ENCODE measurements around the gene SIRPA.

Gene SIRPA

GRCh38 chr20:1942486-1943274 is 47.5 kb downstream of the SIRPA start:
- no peak overlapping the region for H3K27ac ChIP-seq

GRCh38 chr20:1943275-1944002 is 48.2 kb downstream of the SIRPA start:
- Histone ChIP-seq H3K4me1 (peaks cover 12% of the 10 kb centered on the region), H3K27ac (no peak overlapping the region), H3K36me3 (no peaks in the 10 kb centered on the region), H4K20me1 (no peaks in the 10 kb centered on the region), H3K9ac (no peak overlapping the region), H3K9me3 (no peaks in the 10 kb centered on the region), H3K4me2 (no peak overlapping the region), H3K4me3 (no peak overlapping the region), H3K27me3 (no peaks in the 10 kb centered on the region)
- no peak for TF ChIP-seq Cebpa-rat (IDR thresholded peaks at IDR 0.05)

More at GRCh38 chr20:1942486-1943274, 47.5 kb downstream of the SIRPA start:
- no peaks in the 10 kb centered on the region for H3K9me3 ChIP-seq
- H3K4me1 ChIP-seq: peaks cover 8% of the 10 kb centered on the region; the same call in 1 of the 2 replicates
- no peak overlapping the region for H3K9ac ChIP-seq
- H3K4me2 ChIP-seq: no peak overlapping the region
- TF ChIP-seq Cebpa-rat (IDR thresholded peaks at IDR 0.05): no peak
- H3K4me3 ChIP-seq: no peak overlapping the region
- no peaks in the 10 kb centered on the region for H4K20me1 ChIP-seq
- no peaks in the 10 kb centered on the region for H3K27me3 ChIP-seq
- H3K36me3 ChIP-seq: no peaks in the 10 kb centered on the region

DNA sequence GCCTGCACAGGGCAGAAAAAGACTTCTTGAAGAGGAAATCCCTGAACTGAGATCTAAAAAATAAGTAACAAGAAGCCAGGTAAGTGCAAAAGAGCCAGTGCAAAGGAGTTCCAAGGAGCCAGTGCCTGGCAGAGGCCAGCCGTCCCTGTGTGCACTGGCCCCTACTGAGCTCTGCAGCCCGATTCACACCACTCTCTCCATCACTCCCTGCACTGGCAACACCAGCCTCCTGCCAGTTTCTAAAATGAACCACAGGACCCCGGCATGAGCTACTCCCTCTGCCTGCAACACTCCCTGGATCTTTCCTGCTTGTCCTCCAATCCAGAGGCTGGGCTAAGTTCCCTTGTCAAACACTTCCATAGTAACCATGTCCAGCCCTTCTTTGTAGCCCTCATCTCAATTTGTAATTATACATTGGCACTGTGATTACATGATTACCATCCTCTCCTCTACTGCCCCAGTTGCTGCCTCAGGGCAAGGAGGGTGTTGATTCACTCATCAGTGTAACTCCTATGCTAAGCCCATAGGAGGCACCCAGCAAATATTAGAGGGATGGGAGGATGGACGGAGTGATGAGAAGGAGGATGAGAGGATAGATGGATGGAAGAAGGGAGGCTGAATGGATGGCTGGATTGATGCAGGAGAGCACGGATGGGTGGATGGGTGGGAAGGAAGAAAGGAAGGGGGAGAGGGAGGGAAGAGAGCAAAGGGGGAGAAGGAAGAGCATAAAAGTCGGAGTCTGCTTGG is 49.3 kb downstream of the SIRPA start:
- H3K27ac ChIP-seq: no peak overlapping the region
- no peak overlapping the region for H3K4me2 ChIP-seq
- no peak overlapping the region for H3K9ac ChIP-seq
- TF ChIP-seq Cebpa-rat (IDR thresholded peaks at IDR 0.05): no peak
- H3K4me1 ChIP-seq: peaks cover 22% of the 10 kb centered on the region
- no peak overlapping the region for H3K4me3 ChIP-seq
- no peaks in the 10 kb centered on the region for H3K27me3 ChIP-seq
- no peaks in the 10 kb centered on the region for H3K36me3 ChIP-seq
- no peaks in the 10 kb centered on the region for H4K20me1 ChIP-seq
- H3K9me3 ChIP-seq: no peaks in the 10 kb centered on the region

- Histone ChIP-seq H3K4me3 (no peak overlapping the region), H3K27ac (no peak overlapping the region), H3K36me3 (no peaks in the 10 kb centered on the region), H3K4me1 (peaks cover 29% of the 10 kb centered on the region), H3K27me3 (no peaks in the 10 kb centered on the region), H4K20me1 (no peaks in the 10 kb centered on the region), H3K4me2 (no peak overlapping the region), H3K9ac (no peak overlapping the region), H3K9me3 (no peaks in the 10 kb centered on the region)
- TF ChIP-seq Cebpa-rat (IDR thresholded peaks at IDR 0.05): no peak
Observed at GRCh38 chr20:1945134-1945618, 50.0 kb downstream of the SIRPA start.

- Histone ChIP-seq H3K4me1 (peaks cover 29% of the 10 kb centered on the region), H3K9me3 (no peaks in the 10 kb centered on the region), H3K36me3 (no peaks in the 10 kb centered on the region), H3K4me2 (no peak overlapping the region), H3K27me3 (no peaks in the 10 kb centered on the region), H4K20me1 (no peaks in the 10 kb centered on the region), H3K9ac (no peak overlapping the region), H3K4me3 (no peak overlapping the region), H3K27ac (no peak overlapping the region)
- TF ChIP-seq Cebpa-rat (IDR thresholded peaks at IDR 0.05): no peak
Observed at GRCh38 chr20:1945660-1946059, 50.5 kb downstream of the SIRPA start.

- Histone ChIP-seq H3K4me1 (peaks cover 29% of the 10 kb centered on the region), H3K9me3 (no peaks in the 10 kb centered on the region), H3K27ac (no peak overlapping the region), H3K27me3 (no peaks in the 10 kb centered on the region), H3K4me3 (no peak overlapping the region), H3K4me2 (no peak overlapping the region), H3K36me3 (no peaks in the 10 kb centered on the region), H4K20me1 (no peaks in the 10 kb centered on the region), H3K9ac (no peak overlapping the region)
- TF ChIP-seq Cebpa-rat (IDR thresholded peaks at IDR 0.05): no peak
Observed at GRCh38 chr20:1946442-1946761, 51.2 kb downstream of the SIRPA start.

GRCh38 chr20:1946762-1947534 is 51.7 kb downstream of the SIRPA start:
- Histone ChIP-seq H3K27me3 (no peaks in the 10 kb centered on the region), H3K4me1 (peaks cover 29% of the 10 kb centered on the region), H3K9me3 (no peaks in the 10 kb centered on the region), H3K4me2 (peak overlapping the region; percentile 27; the same call in 1 of the 2 replicates), H3K4me3 (no peak overlapping the region), H3K27ac (no peak overlapping the region), H3K9ac (no peak overlapping the region), H3K36me3 (no peaks in the 10 kb centered on the region), H4K20me1 (no peaks in the 10 kb centered on the region)
- TF ChIP-seq Cebpa-rat (IDR thresholded peaks at IDR 0.05): no peak

- no peaks in the 10 kb centered on the region for H3K27me3 ChIP-seq
- no peaks in the 10 kb centered on the region for H3K36me3 ChIP-seq
- no peak overlapping the region for H3K9ac ChIP-seq
- peaks cover 29% of the 10 kb centered on the region for H3K4me1 ChIP-seq
- no peak overlapping the region for H3K4me3 ChIP-seq
- H3K4me2 ChIP-seq: peak overlapping the region; percentile 27; the same call in 1 of the 2 replicates
- no peak for TF ChIP-seq Cebpa-rat (IDR thresholded peaks at IDR 0.05)
- no peak overlapping the region for H3K27ac ChIP-seq
- H4K20me1 ChIP-seq: no peaks in the 10 kb centered on the region
- no peaks in the 10 kb centered on the region for H3K9me3 ChIP-seq
Observed at GRCh38 chr20:1947535-1947846, 52.3 kb downstream of the SIRPA start.

DNA sequence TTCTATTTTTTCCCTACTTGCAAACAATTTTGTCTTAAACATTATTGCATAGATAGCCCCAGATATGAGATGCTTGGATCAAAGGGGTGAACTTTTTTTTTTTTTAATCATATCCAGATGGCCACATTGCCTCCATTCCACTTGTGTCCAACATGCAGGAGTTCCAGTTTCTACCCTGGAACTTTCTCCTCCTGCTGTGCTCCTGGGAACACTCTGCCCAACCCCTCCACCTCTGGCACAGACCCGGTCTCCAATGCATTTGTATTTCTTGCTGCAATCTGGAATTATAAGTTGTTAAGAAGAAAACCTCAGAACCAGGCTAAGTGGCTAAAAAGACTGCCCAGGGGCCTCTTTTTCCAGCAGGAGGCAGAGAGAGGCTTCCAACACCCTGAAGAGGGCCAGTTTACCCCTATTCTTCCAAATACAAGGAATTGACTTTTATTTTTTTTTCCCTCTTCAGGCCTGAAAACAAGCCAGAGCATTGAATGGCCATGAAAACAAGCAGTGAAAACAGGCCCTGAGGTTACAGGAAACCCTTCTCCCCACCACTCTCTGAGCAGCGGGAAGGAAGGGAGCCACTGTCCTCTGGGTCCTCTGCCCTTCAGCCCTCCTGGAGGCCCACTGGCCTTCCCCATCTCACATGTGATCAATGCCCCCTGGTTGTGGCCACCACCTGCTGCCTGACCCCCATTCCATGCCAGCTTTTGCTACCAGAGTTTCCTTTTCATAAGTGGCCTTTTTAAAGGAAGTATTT is 54.3 kb downstream of the SIRPA start:
- Histone ChIP-seq H3K27ac (no peak overlapping the region), H4K20me1 (no peaks in the 10 kb centered on the region), H3K9ac (no peak overlapping the region), H3K36me3 (no peaks in the 10 kb centered on the region), H3K4me2 (peak overlapping the region; percentile 21), H3K27me3 (no peaks in the 10 kb centered on the region), H3K4me3 (no peak overlapping the region), H3K4me1 (peaks cover 45% of the 10 kb centered on the region), H3K9me3 (no peaks in the 10 kb centered on the region)
- no peak for TF ChIP-seq Cebpa-rat (IDR thresholded peaks at IDR 0.05)

All from BLaER1 (cell line).